ENCODE data around the gene SCD. TPM values are rescaled to one million over a fixed set of nuclear protein-coding genes. Genes with fewer than 3 reads are reported as not detected.
"Not testable (repeated sequence)": the region's sequence is repeated elsewhere in the genome, so short reads cannot be mapped to it uniquely, and the experiment has no call there.

SCD gene
- total RNA-seq: 35.2 TPM
- 66.4 TPM for polyA plus RNA-seq

DNA sequence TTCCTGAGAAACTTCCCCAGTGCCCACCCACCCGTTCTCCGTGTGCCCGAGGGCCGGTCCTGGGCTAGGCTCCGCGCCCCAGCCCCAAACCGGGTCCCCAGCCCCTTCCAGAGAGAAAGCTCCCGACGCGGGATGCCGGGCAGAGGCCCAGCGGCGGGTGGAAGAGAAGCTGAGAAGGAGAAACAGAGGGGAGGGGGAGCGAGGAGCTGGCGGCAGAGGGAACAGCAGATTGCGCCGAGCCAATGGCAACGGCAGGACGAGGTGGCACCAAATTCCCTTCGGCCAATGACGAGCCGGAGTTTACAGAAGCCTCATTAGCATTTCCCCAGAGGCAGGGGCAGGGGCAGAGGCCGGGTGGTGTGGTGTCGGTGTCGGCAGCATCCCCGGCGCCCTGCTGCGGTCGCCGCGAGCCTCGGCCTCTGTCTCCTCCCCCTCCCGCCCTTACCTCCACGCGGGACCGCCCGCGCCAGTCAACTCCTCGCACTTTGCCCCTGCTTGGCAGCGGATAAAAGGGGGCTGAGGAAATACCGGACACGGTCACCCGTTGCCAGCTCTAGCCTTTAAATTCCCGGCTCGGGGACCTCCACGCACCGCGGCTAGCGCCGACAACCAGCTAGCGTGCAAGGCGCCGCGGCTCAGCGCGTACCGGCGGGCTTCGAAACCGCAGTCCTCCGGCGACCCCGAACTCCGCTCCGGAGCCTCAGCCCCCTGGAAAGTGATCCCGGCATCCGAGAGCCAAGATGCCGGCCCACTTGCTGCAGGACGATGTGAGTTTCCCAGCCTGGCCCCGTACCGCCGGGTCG, at the start of gene SCD:
Gene SCD, plus strand, starts transcription at position 469 of the 803 bp plus-strand sequence. Its CDS starts 272 bp downstream, at position 741.
- Histone ChIP-seq H3K4me1 (ENCODE audit: insufficient read depth) (no peaks in the 10 kb centered on the region), H3K36me3 (ENCODE audit: insufficient read depth) (no peaks in the 10 kb centered on the region), H3K27ac (ENCODE audit: low read depth) (peak within 1 kb of the TSS; percentile 30), H3K4me3 (ENCODE audit: low read depth, low read length) (peak within 1 kb of the TSS; percentile 63)
- DNase-seq (ENCODE audit: extremely low spot score): peak; percentile 64
- WGBS: under 1% methylated on average over 73 of the region's 73 CpGs

DNA sequence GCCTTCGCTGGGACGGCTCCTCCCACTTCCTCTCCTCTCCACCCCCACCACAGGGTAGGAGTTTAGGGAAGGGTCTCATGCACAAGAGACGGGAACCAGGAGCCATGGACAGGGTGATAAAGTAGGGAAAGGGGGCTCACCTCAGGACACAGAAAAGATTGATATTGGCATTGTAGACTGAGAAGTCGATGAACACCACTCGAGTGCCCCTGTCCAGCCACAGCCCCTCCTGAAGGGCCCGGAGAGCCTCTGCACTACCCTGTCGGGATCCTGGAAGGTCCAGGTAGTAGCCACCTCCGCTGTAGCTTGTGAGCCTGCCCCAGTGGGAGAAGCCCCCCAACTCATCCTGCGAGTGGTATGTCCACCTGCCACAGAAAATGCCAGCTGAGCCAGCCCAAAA, 49.8 kb upstream of the SCD start:
- Histone ChIP-seq H3K36me3 (ENCODE audit: insufficient read depth) (no peaks in the 10 kb centered on the region), H3K4me3 (ENCODE audit: low read depth, low read length) (no peak overlapping the region), H3K4me1 (ENCODE audit: insufficient read depth) (no peaks in the 10 kb centered on the region), H3K27ac (ENCODE audit: low read depth) (no peak overlapping the region)
- no peak for DNase-seq (ENCODE audit: extremely low spot score)
- WGBS: 71% methylated on average over 9 of the region's 9 CpGs

DNA sequence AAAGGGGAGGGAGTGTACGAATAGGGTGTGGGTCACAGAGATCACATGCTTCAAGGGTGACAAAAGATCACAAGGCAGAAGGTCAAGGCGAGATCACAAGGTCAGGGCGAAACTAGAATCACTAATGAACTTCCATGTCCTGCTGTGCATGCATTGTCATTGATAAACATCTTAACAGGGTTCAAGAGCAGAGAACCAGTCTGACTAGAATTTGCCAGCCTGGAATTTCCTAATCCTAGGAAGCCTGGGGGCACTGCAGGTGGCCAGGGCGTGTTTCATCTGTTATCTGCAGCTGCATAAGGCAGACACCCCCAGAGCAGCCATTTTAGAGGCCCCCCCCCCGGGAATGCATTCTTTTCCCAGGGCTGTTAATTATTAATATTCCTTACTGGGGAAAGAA, 45.9 kb upstream of the SCD start:
- DNase-seq (ENCODE audit: extremely low spot score): not testable (repeated sequence)
- WGBS: 53% methylated on average over 5 of the region's 5 CpGs

DNA sequence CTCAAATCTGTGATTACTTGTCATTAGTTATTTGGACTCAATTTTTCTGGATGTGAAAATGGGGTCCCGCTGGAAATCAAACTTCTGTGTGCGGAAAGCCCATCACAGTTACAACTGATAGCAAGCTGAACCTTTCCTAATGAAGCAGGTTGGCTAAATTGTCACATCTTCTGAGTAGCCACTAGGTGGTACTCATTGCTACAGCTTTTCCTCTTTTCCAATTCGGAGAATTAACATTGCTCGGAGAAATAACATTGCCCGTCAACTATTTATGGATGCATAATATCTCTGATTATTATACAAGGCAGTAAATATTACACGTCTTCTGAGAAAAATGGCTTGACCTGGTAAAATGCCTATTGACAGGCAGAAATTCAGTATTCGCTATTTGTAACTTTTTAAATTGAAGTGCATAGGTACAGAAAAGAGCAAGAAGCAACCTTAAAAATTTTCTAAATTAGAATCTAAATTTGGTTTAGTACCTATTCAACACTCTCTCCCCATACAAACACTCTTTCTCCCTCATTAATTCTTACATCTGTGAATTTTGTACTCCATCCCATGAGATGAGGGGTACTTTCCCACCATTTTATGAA, 43.2 kb upstream of the SCD start:
- Histone ChIP-seq H3K27ac (ENCODE audit: low read depth) (no peak overlapping the region), H3K4me3 (ENCODE audit: low read depth, low read length) (no peak overlapping the region), H3K4me1 (ENCODE audit: insufficient read depth) (no peaks in the 10 kb centered on the region), H3K36me3 (ENCODE audit: insufficient read depth) (no peaks in the 10 kb centered on the region)
- no peak for DNase-seq (ENCODE audit: extremely low spot score)
- WGBS: 25% methylated on average over 7 of the region's 7 CpGs

More for the DNA sequence above, 45.9 kb upstream of the SCD start:
- not testable (repeated sequence) for H3K36me3 ChIP-seq (ENCODE audit: insufficient read depth); H3K4me1 ChIP-seq (ENCODE audit: insufficient read depth); H3K4me3 ChIP-seq (ENCODE audit: low read depth, low read length); H3K27ac ChIP-seq (ENCODE audit: low read depth)

DNA sequence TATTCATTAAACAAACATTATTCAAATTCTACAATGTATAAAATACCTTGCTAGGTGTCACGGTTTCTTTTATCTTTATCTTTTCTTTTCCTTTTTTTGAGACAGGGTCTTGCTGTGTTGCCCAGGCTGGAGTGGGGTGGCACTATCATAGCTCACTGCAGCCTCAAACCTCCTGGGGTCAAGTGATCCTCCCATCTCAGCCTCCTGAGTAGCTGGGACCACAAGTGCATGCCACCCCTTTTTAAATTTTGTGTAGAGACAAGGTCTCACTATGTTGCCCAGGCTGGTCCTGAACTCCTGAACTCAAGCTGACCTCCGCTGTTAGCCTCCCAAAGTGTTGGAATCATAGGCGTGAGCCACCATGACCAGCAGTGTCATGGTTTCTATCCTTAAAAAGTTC, 42.6 kb upstream of the SCD start:
- Histone ChIP-seq H3K27ac (ENCODE audit: low read depth) (no peak overlapping the region), H3K4me1 (ENCODE audit: insufficient read depth) (no peaks in the 10 kb centered on the region), H3K4me3 (ENCODE audit: low read depth, low read length) (no peak overlapping the region), H3K36me3 (ENCODE audit: insufficient read depth) (no peaks in the 10 kb centered on the region)
- WGBS: 86% methylated on average over 3 of the region's 3 CpGs
- DNase-seq (ENCODE audit: extremely low spot score): no peak

DNA sequence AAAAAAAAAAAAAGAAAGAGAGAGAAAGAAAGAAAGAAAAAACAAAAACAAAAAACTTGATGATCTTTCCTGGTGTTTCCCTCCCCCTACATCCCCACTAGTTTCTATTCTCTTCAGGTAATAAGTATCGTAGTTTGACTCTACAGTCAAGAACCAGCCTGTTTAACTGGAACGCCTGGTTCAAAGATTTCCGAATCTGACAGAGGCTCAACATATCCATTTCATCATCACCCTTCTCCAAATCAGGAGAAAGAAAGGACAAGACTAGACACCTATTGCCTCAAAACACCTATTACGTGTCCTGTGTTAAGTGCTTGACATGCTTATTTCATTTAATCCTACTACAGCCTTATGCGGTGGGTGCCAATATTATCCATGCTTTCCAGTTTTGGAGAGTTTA, 40.2 kb upstream of the SCD start:
- 88% methylated on average over 5 of the region's 5 CpGs for WGBS
- H3K4me3 ChIP-seq (ENCODE audit: low read depth, low read length): no peak overlapping the region
- H3K27ac ChIP-seq (ENCODE audit: low read depth): no peak overlapping the region
- no peaks in the 10 kb centered on the region for H3K36me3 ChIP-seq (ENCODE audit: insufficient read depth)
- DNase-seq (ENCODE audit: extremely low spot score): no peak
- H3K4me1 ChIP-seq (ENCODE audit: insufficient read depth): no peaks in the 10 kb centered on the region

DNA sequence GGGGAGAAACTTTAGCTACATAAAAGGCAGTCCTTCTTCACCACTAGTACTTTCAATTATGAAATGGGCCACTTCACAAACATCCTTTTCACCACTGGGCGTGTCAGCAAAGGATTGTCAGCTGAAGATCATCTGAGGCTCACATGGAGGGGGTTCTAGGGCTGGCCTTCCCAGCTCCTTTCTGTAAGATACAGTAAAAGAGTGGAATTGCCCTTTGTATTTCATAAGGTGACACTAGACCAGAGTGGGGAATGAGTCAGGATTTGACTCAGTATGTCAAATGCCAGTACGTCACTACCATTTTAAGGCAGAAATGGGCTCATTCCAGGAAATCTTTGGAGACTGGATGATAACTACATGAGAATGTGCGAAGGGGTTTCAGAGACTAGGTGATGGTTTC, 39.3 kb upstream of the SCD start:
- H3K4me3 ChIP-seq (ENCODE audit: low read depth, low read length): no peak overlapping the region
- no peak overlapping the region for H3K27ac ChIP-seq (ENCODE audit: low read depth)
- no peaks in the 10 kb centered on the region for H3K4me1 ChIP-seq (ENCODE audit: insufficient read depth)
- H3K36me3 ChIP-seq (ENCODE audit: insufficient read depth): no peaks in the 10 kb centered on the region
- WGBS: 87% methylated on average over 3 of the region's 3 CpGs
- no peak for DNase-seq (ENCODE audit: extremely low spot score)

DNA sequence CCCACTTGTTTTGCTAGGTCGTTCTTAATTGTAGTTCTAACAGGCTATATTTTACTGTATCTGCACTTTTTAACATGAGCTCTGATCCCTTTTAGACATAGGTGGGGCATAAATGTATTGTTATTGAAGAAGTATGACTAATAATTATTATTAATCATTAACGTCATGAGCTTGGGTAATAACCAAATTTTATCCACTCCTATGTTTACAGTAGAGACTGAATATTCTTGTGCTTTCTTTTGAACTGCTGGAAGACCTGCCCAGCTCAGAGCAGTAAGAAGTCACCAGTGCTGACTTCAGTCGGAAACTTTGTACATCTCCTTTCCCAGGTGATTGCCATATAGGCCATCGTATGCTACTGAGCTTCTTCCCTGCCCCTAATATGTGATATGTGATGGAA, 35.7 kb upstream of the SCD start:
- Histone ChIP-seq H3K4me1 (ENCODE audit: insufficient read depth) (no peaks in the 10 kb centered on the region), H3K27ac (ENCODE audit: low read depth) (no peak overlapping the region), H3K4me3 (ENCODE audit: low read depth, low read length) (no peak overlapping the region), H3K36me3 (ENCODE audit: insufficient read depth) (no peaks in the 10 kb centered on the region)
- 67% methylated on average over 4 of the region's 4 CpGs for WGBS
- DNase-seq (ENCODE audit: extremely low spot score): no peak

DNA sequence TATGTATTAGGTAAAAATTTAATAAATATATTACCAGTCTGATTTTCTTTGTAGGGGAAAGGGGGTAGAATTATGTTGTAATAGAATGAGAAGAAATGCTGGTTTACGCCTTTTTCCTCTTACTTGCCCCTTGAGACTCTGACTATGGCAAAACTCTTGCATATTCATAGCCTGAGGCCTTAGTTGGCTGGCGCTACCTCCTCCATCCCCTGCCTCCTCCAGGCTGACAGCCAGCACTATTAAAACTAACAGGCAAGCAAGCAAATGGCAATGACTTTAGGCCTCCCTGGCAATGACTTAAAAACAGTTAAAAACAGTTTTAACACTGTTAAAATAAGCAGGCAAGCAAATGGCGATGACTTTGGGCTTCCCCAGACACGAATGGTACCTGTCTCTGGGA, 31.4 kb upstream of the SCD start:
- Histone ChIP-seq H3K27ac (ENCODE audit: low read depth) (no peak overlapping the region), H3K4me1 (ENCODE audit: insufficient read depth) (no peaks in the 10 kb centered on the region), H3K36me3 (ENCODE audit: insufficient read depth) (no peaks in the 10 kb centered on the region), H3K4me3 (ENCODE audit: low read depth, low read length) (no peak overlapping the region)
- WGBS: 79% methylated on average over 4 of the region's 4 CpGs
- no peak for DNase-seq (ENCODE audit: extremely low spot score)

DNA sequence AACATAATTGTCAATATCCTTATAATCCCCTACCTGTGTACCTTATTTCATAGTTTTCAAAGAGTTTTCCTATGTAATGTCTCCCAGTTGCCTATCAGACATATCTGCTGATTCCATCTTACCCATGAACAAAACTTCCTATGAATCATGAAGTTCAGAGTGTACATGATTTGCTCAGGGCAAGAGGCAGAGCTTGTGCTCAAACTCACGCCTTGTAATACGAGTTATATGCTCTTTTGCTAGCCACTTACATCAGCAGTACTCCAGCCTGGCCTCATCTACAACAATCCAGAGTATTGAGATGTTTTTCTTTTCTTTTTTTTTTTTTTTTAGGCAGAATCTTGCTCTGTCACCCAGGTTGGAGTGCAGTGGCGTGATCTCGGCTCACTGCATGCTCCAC, 28.8 kb upstream of the SCD start:
- Histone ChIP-seq H3K36me3 (ENCODE audit: insufficient read depth) (no peaks in the 10 kb centered on the region), H3K27ac (ENCODE audit: low read depth) (no peak overlapping the region), H3K4me3 (ENCODE audit: low read depth, low read length) (no peak overlapping the region), H3K4me1 (ENCODE audit: insufficient read depth) (no peaks in the 10 kb centered on the region)
- WGBS: 80% methylated on average over 4 of the region's 4 CpGs
- DNase-seq (ENCODE audit: extremely low spot score): no peak

DNA sequence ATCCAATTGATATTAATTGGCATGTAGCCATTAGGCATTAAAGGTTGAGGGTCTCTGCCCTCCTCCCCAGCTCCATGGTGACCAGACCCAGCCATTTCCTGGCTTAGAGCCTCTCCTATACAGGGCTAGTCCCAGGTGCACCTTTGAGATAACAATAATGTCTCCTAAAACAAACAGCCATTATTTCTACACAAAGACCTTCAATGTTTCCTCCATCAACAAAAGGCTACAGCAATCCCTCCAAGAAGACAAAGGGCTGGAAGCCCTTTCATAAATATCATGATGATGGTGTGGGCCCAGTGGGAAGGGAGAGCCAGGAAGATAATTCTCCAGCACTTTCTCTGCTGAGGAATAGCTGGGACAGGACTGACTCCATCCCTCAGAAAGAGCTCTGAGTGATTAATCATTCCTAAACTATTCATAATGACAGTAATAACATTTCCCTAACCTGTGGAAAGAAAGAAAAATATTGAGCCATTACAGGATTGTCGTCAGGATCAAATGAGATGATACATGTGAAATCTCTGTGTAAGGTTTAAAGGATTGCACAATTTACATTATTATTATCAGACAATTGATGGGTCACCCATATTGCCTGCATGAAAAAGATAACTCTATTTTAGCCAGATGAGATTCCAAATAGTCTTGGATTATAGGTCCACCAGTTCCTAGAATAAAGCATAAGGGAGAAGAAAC, 27.2 kb upstream of the SCD start:
- Histone ChIP-seq H3K4me1 (ENCODE audit: insufficient read depth) (no peaks in the 10 kb centered on the region), H3K4me3 (ENCODE audit: low read depth, low read length) (no peak overlapping the region), H3K27ac (ENCODE audit: low read depth) (no peak overlapping the region), H3K36me3 (ENCODE audit: insufficient read depth) (no peaks in the 10 kb centered on the region)
- 60% methylated on average over 1 of the region's 1 CpG for WGBS
- DNase-seq (ENCODE audit: extremely low spot score): no peak

DNA sequence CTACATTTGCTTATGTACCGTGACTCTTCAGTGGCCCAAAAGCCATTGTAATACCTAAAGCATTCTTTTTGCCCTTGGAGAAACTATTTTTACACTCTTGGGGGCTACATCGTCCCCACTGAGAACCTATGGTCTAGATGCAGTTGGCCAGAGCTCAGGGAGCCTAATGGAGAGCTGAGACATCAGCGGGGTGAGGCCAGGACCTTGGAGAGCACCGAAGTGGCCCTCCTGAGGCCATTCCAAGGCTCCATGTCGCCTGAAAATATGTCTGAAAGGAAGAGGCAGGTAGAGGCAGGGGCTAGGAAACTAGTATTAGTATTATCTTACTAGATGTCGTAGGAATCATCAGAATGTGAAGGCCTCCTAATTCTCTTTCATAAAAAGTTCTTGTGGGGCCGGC, 21.9 kb upstream of the SCD start:
- Histone ChIP-seq H3K4me3 (ENCODE audit: low read depth, low read length) (no peak overlapping the region), H3K27ac (ENCODE audit: low read depth) (no peak overlapping the region), H3K4me1 (ENCODE audit: insufficient read depth) (no peaks in the 10 kb centered on the region), H3K36me3 (ENCODE audit: insufficient read depth) (no peaks in the 10 kb centered on the region)
- 48% methylated on average over 7 of the region's 7 CpGs for WGBS
- no peak for DNase-seq (ENCODE audit: extremely low spot score)

DNA sequence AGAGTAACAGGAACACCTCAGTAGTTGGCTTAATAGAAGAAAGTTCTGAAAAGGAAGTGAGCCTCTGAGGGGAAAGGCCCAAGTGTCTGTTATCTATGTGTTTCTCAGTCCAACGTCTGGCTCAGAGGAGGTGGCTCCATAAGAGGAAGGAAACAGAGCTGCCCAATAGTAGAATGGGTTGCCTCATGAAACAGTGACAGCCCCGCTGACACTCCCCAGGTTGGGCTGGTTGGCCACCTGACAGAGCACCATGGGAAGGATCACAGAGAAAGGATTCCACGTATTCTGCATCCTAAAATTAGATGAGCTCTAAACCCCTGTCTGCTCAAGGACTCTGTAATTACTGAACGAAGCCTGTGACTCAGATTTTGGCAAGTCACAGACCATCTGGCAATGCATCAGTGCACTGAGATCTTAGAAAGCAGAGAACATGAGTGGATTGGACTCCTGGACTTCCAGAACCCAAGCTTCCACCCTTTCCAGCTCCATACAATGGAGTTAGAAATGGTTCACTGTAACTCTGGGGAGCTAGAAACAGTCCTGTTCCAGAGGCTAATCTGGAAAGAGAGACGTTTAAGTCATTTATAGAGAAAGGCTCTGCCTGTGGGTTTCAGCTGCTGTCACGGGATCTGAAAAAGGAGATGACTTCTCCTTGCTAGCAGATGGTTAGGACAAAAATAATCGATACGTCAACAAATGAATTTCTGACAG, 19.9 kb upstream of the SCD start:
- 35% methylated on average over 8 of the region's 8 CpGs for WGBS
- Histone ChIP-seq H3K36me3 (ENCODE audit: insufficient read depth) (no peaks in the 10 kb centered on the region), H3K4me3 (ENCODE audit: low read depth, low read length) (no peak overlapping the region), H3K4me1 (ENCODE audit: insufficient read depth) (no peaks in the 10 kb centered on the region), H3K27ac (ENCODE audit: low read depth) (no peak overlapping the region)
- no peak for DNase-seq (ENCODE audit: extremely low spot score)

DNA sequence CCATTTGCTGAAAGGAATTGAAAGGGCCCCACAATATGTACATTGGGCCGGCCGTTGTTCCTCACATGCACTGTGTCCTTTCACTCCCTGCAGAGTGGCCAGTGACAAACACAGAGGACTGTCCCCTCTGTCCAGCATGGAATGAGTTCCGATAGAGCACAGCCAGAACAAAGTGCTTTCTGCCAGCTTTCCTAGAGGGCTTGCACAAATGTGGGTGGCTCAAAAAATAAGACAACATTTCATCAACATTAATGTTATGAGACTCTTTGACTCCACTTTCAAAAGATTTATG, 19.4 kb upstream of the SCD start:
- no peak for DNase-seq (ENCODE audit: extremely low spot score)
- Histone ChIP-seq H3K27ac (ENCODE audit: low read depth) (no peak overlapping the region), H3K4me1 (ENCODE audit: insufficient read depth) (no peaks in the 10 kb centered on the region), H3K4me3 (ENCODE audit: low read depth, low read length) (no peak overlapping the region), H3K36me3 (ENCODE audit: insufficient read depth) (no peaks in the 10 kb centered on the region)
- 77% methylated on average over 3 of the region's 3 CpGs for WGBS

All from urinary bladder (tissue), 4 donors.